DOHH2 (cell line): ENCODE measurements around the gene MAFG.

Experiments
- H3F3A ChIP-seq: fragments of 200-600 bp; sonication (generic), shearing (Covaris generic); 2 replicates; pipeline ENCODE4 v1.6.0; 2016; ENCODE audit warnings: antibody characterized with exemption, mild to moderate bottlenecking; ENCODE audit not compliant: control insufficient read depth, insufficient read depth
- H3K27ac ChIP-seq: fragments of 200-600 bp; sonication (generic); 2 replicates; pipeline ENCODE4 v1.5.1; 2014; ENCODE audit warnings: low read depth, mild to moderate bottlenecking, low read length, moderate library complexity
- H3K27me3 ChIP-seq: fragments of 200-600 bp; sonication (generic); 2 replicates; pipeline ENCODE4 v1.6.1; 2014; ENCODE audit warnings: mild to moderate bottlenecking, low read length, mixed read lengths; ENCODE audit not compliant: control insufficient read depth
- H3K36me3 ChIP-seq: fragments of 200-600 bp; sonication (generic); 2 replicates; pipeline ENCODE4 v1.6.1; 2014; ENCODE audit warnings: mild to moderate bottlenecking, low read length, moderate library complexity, mixed read lengths; ENCODE audit not compliant: control insufficient read depth
- H3K4me1 ChIP-seq: fragments of 200-600 bp; sonication (generic); 2 replicates; pipeline ENCODE4 v1.6.1; 2014; ENCODE audit warnings: mild to moderate bottlenecking, low read length, mixed read lengths; ENCODE audit not compliant: control insufficient read depth
- H3K4me2 ChIP-seq: fragments of 200-600 bp; sonication (generic); 2 replicates; pipeline ENCODE4 v1.6.0; 2014; ENCODE audit warnings: mild to moderate bottlenecking, low read length, moderate library complexity
- H3K4me3 ChIP-seq: fragments of 200-600 bp; sonication (generic); 2 replicates; pipeline ENCODE4 v1.5.1; 2014; ENCODE audit warnings: mild to moderate bottlenecking, low read length, mixed read lengths
- H3K79me2 ChIP-seq: fragments of 200-600 bp; sonication (generic); 2 replicates; pipeline ENCODE4 v1.6.1; 2014; ENCODE audit warnings: mild to moderate bottlenecking, low read length, mixed read lengths; ENCODE audit not compliant: control insufficient read depth
- H3K9me2 ChIP-seq: fragments of 200-600 bp; sonication (generic); replicated peaks from 2 replicates; pipeline ENCODE4 v1.6.1; 2014; ENCODE audit warnings: mild to moderate bottlenecking, low read length, mixed read lengths; ENCODE audit not compliant: control insufficient read depth
- H3K9me3 ChIP-seq: fragments of 200-600 bp; sonication (generic); 2 replicates; pipeline ENCODE4 v1.6.1; 2014; ENCODE audit warnings: antibody characterized with exemption, low read length, mixed read lengths; ENCODE audit not compliant: control insufficient read depth, insufficient read depth
- H4K20me1 ChIP-seq: fragments of 200-600 bp; sonication (generic); 2 replicates; pipeline ENCODE4 v1.6.0; 2014; ENCODE audit warnings: low read depth, mild to moderate bottlenecking, antibody characterized with exemption, low read length, moderate library complexity; ENCODE audit not compliant: control insufficient read depth, insufficient read depth
- CTCF ChIP-seq: fragments of 200-600 bp; sonication (generic); IDR thresholded peaks from one replicate; pipeline ENCODE4 v1.5.1; 2014; ENCODE audit warnings: antibody characterized with exemption, mild to moderate bottlenecking, low read depth, low read length; ENCODE audit not compliant: poor library complexity, severe bottlenecking
- EZH2phosphoT487 ChIP-seq: fragments of 200-600 bp; sonication (generic); IDR thresholded peaks from 2 replicates; pipeline ENCODE4 v1.6.1; 2017; ENCODE audit warnings: borderline replicate concordance, mild to moderate bottlenecking, antibody characterized with exemption, low read length, moderate library complexity, mixed read lengths

The MAFG gene

DNA sequence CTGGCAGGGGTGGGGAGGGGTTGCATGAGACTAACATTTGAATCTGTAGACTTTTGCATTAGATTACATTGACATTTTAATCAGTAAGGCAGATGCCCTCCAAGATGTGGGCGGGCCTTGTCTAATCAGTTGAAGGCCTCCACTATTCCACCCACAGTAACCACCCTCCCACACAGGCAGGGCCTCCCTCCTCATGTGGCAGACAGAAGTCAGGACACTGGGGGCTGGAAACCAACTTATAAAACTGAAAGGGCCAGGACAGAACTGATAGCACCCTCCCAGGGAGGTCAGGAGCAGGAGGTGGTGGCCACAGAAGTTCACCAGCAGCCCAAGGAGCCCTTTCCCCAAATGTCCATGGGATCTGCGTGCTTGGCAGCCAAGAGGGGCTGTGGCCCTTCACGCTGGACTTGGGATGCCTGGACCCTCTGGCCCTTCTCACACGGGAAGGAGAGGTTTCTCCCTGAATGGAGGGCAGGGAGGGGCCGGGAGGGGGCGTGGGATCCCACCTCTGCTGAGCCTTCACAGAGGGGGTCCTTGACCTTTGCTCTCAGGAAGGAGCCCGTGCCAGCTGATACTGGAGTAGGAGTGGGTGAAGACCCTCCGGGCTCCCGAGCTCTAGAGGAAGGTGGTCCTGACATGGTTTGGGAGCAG lies 4.9 kb upstream of the MAFG start:
- Histone ChIP-seq H3K27ac (no peak overlapping the region), H3K9me2 (no peaks in the 10 kb centered on the region), H3K4me3 (no peak overlapping the region), H3F3A (0 out of 2 replicates have a peak, but pooled peaks cover 2% of the 10 kb centered on the region), H3K27me3 (peaks cover 4% of the 10 kb centered on the region; the same call in 1 of the 2 replicates), H3K4me1 (peaks cover 24% of the 10 kb centered on the region), H3K4me2 (no peak overlapping the region), H3K79me2 (peaks cover 15% of the 10 kb centered on the region), H3K36me3 (peaks cover 27% of the 10 kb centered on the region), H3K9me3 (no peaks in the 10 kb centered on the region), H4K20me1 (no peaks in the 10 kb centered on the region)
- TF ChIP-seq EZH2phosphoT487 = no peak
- TF ChIP-seq CTCF = no peak

DNA sequence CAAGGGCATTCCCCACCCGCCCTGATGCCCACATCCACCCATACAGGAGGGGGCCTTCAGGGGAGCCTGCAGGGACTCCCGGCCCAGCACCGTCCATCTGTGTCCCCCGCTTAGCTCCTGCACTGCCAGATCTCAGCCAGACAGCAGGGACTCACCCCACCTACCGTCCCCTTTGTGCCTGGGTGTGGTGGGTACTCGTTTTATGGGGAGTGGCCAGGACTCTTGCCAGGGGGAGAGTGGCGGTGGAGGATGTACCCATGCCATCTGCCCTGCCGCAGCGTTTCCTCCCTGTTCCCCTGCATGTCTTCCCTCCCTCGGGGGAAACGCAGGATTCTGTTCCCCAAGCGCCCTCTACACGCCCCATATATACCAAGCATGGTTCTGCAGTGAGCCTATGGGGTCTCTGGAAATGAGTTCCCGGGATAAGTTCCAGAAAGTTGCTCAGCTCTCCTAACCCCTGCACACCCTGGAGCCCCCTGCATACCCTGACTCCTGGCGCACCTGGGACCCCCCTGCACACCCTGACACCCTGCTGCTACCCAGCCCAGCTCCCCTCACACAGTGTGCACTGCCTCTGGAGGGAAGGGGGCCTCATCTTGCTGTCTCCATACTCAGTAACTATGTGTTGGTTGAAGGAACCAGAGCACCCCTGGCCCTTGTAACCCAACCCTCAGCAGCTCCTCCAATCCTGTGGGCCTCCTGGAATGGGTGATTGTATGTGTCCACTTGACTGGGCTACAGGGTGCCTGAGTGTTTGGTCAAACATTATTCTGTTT lies 4.2 kb upstream of the MAFG start:
- Histone ChIP-seq H3K9me3 (no peaks in the 10 kb centered on the region), H3K9me2 (no peaks in the 10 kb centered on the region), H3K4me1 (peaks cover 21% of the 10 kb centered on the region), H3K27ac (no peak overlapping the region), H3K4me3 (no peak overlapping the region), H3F3A (0 out of 2 replicates have a peak, but pooled peaks cover 2% of the 10 kb centered on the region), H3K27me3 (peaks cover 4% of the 10 kb centered on the region; the same call in 1 of the 2 replicates), H3K4me2 (no peak overlapping the region), H4K20me1 (no peaks in the 10 kb centered on the region), H3K36me3 (peaks cover 26% of the 10 kb centered on the region), H3K79me2 (peaks cover 16% of the 10 kb centered on the region)
- TF ChIP-seq CTCF = no peak
- no peak for TF ChIP-seq EZH2phosphoT487

DNA sequence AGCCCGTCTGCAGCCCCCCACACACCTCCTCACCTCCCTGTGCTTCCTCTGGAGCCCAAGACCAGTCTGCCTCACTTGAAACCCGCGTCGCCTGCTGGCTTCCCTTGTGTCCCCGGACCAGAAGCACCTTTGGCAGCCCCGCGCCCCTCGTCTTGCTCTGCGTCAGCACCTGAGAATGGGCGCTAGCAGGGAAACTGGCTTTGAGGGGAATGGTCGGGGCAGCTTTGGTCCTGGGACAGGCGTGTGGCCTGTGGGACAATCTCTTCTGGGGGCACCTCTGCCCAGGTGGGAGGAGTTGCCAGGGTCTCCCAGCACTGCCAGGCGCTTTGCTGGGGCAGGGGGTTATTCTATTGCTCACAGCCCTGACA lies 3.6 kb upstream of the MAFG start:
- TF ChIP-seq EZH2phosphoT487 = no peak
- no peak for TF ChIP-seq CTCF

More for the DNA sequence above, 3.6 kb upstream of the MAFG start:
- 0 out of 2 replicates have a peak, but pooled peaks cover 2% of the 10 kb centered on the region for H4K20me1 ChIP-seq
- H3K79me2 ChIP-seq = peaks cover 16% of the 10 kb centered on the region
- H3K9me2 ChIP-seq = no peaks in the 10 kb centered on the region
- peaks cover 23% of the 10 kb centered on the region for H3K36me3 ChIP-seq
- H3K4me2 ChIP-seq = no peak overlapping the region
- H3K27ac ChIP-seq = no peak overlapping the region
- peaks cover 4% of the 10 kb centered on the region; the same call in 1 of the 2 replicates for H3K27me3 ChIP-seq
- H3K4me3 ChIP-seq = no peak overlapping the region
- H3K9me3 ChIP-seq = no peaks in the 10 kb centered on the region
- peaks cover 20% of the 10 kb centered on the region for H3K4me1 ChIP-seq
- H3F3A ChIP-seq = 0 out of 2 replicates have a peak, but pooled peaks cover 2% of the 10 kb centered on the region
